Stimulated activated CD4-positive, alpha-beta T cell treated with anti-CD3 and anti-CD28 coated beads, Interleukin-1b, Interleukin-23, amount 100 ng/mL, for 1 hour (primary cell): Measurements from ENCODE around the gene JUNB.
A peak's percentile ranks its signal among the peaks of the same experiment; 100 is the strongest.
"Not testable (repeated sequence)": the region's sequence is repeated elsewhere in the genome, so short reads cannot be mapped to it uniquely, and the experiment has no call there.

ENCODE experiments used
- DNase-seq, 2 donors: peaks; one replicate each; pipeline ENCODE4 v3.0.0-alpha.2; 2020; ENCODE audit warnings: low read depth in 2 of 2

JUNB gene

GRCh38 chr19:12789098-12789903, 2.0 kb upstream of the JUNB start:
- DNase-seq: no peak

DNA sequence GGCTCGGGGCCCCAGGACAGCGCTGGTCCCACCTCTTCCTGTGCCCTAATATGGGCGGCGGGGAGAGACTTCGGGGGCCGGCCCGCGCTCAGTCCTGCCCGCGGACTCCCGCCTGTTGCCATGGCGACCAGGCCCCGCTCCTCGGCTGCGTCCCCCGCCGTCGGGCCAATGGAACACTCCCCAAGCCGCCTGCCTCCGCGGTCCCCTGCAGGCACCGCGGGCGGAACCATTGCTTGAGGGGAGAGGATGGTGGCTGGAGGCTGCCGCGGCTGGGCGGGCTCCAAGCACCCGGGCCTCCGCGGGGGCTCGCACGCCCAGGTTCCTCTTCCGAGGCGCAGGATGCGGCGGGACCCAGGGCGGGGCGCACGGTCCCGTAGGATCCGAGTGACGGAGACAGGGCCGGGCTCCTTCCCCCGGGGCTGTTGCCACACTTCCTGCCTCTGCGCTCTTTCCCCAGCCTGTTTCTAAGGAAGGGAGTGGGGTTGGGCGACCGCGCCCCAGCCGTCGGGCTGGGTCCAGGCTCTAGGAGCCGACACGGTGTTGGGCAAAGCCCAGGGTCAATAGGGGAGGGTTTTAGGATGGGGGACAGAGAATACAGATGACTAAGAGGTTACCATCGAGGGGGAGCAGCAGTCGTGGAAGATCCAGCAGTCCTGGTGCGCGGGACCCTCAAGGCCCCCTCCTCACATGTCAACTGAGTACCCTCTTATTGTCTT, 1.2 kb upstream of the JUNB start:
- DNase-seq: peak; percentile 62 to 86

DNA sequence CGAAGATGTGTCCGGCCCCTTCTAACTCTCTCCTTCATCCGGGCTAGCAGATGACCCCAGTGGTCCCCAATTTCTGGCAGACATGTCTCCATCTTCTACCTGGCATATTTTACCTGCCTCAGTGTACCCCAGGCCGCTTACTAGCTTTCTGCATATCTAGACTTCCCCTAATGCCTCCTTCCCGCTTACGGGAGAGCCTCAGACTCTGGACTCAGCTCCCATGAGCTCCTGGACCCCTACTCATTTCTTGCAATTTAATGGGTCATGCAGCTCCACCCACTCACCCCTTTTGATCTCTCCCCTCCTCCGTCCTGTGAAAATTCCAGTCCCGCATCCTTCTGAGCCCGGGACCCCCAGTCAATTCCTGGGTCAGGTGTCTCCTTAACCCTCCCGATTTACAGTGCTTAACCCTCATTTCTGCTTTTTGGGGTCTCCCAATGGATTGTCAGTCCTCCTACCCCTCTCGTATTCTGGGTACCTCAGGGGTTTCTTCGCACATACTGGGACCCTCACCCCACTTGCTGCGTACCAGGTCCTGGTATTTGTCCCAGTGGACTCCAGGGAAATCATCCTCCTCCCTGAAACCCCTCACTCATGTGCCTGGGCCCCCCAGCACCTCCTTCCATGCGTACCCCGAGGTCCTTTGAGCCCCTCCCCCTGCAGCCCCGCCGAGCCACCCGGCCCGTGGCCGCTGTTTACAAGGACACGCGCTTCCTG, 500 bp upstream of the JUNB start:
- DNase-seq: no peak

DNA sequence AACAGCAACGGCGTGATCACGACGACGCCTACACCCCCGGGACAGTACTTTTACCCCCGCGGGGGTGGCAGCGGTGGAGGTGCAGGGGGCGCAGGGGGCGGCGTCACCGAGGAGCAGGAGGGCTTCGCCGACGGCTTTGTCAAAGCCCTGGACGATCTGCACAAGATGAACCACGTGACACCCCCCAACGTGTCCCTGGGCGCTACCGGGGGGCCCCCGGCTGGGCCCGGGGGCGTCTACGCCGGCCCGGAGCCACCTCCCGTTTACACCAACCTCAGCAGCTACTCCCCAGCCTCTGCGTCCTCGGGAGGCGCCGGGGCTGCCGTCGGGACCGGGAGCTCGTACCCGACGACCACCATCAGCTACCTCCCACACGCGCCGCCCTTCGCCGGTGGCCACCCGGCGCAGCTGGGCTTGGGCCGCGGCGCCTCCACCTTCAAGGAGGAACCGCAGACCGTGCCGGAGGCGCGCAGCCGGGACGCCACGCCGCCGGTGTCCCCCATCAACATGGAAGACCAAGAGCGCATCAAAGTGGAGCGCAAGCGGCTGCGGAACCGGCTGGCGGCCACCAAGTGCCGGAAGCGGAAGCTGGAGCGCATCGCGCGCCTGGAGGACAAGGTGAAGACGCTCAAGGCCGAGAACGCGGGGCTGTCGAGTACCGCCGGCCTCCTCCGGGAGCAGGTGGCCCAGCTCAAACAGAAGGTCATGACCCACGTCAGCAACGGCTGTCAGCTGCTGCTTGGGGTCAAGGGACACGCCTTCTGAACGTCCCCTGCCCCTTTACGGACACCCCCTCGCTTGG, 966 bp downstream of the JUNB start:
- peak in 1 of 2 donors; percentile 44 for DNase-seq

GRCh38 chr19:12792853-12793289, 1.6 kb downstream of the JUNB start:
- DNase-seq: no peak

- peak; percentile 92 for DNase-seq
These were observed 2.3 kb downstream of the JUNB start for GRCh38 chr19:12793290-12794195.

DNA sequence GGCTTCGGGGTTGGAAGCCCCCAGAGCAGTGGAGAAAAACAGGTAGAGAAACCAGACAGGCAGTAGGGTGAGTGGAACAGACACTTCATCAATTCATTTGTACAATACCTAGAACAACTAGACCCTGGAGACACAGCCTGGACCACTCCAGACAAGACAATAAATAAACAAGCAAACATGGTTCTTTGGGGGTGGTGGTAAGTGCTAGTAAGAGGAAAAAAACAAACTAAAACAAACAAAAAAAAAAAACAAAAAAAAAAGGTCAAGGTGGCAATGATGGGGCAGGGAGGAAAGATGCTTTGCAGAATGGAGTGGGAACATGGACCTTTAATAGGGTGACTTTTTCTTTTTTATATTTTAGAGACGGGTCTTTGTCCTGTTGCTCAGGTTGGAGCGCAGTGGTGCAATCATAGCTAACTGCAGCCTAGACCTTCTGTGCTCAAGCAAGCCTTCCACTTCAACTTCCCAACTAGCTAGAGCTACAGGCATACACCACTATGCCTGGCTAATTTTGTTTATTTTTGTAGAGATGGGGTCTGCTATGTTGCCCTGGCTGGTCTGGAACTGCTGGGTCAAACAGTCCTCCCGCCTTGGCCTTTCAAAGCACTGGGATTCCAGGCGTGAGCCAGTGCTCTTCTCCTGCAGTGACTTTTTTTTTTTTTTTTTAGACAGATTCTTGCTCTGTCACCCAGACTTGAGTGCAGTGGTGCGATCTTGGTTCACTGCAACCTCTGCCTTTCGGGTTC, 3.1 kb downstream of the JUNB start:
- DNase-seq: no peak

- no peak for DNase-seq
These were observed 3.7 kb downstream of the JUNB start for GRCh38 chr19:12794971-12795381.

DNA sequence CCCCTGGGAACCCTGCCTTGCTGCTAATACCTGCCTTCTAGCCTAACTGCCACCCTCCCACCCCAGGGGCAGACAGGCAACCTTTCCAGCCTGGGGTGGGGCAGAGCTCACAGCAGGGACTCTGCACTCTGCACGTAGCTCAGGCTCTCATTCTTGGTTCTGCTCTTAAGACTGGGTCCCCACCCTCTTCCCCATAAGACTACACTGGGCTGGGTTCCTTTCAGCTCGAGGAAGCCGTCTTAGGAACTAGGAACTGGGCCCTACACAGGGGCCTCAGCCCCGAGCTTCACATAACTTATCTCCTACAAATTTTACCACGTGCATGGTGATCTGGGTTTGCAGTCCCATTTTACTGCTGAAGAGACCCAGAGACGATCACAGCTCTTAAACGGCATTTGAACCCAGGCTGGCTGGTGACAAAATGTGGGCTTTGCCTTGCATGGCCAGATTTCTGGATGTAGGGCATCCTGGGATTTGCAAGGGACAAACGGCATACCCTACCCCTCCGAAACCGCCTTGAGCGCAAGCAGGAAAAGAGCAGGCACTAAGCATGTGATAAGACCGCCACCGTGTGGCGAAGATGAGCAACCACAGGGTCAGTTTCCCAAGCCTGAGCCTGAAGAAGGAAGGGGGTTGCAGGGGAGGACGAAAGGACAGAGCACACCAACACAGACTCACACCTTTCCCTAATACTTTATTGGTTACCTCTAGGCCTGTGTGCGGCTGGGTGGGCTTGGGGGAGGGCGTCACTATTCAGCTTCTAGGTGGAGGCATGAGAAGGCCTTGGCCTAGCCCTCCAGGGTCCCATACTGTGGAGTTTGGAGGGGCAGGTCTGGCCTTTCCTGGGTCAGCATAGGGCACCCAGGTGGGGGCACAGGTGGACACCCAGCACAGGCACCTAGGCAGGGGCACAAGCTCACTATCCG, 5.1 kb downstream of the JUNB start:
- peak in 1 of 2 donors; percentile 56 for DNase-seq

- no peak for DNase-seq
These were observed 5.9 kb downstream of the JUNB start for GRCh38 chr19:12797141-12797587.

DNA sequence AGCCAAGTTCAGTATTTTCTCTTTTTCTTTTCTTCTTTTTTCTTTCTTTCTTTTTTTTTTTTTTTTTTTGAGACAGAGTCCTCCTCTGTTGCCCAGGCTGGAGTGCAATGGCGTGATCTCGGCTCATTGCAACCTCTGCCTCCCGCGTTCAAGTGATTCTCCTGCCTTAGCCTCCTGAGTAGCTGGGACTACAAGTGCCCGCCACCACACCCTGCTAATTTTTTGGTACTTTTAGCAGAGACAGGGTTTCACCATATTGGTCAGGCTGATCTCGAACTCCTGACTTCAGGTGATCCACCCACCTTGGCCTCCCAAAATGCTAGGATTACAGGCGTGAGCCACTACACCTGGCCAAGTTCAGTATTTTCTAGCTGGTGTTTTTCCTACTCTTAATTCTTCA, 6.3 kb downstream of the JUNB start:
- DNase-seq: not testable (repeated sequence)

DNA sequence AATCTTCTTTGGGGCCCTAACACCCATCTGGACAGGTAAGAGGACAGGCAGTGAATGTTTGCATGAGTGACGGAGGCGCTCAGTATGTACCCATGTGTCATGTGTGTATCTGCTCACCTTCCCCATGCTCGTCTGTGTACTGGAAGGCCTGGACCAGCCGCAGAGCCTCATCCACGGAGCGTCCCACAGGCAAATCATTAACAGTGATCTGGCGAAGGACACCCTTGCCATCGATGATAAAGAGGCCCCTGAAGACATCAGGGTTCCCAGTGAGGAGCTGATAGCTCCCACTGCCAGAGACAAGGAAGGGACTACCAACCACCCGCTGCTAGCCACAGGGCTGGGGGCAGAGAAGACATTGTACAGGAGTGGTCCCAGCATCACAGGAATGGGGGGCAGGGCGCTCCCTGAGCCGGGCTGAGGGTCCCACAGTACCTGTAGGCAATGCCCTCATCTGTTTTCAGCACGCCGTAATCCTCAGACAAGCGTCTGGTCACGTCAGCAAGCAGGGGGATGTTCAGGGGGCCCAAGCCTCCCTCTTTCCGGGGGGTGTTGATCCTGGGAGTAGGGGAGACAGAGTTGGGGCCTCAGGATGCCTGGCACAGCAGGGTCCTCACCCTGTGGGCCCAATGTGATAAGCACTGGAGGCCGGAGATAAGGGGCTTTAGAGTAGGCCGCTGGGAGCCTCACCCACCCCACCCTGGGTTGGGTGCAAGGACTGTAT, 8.6 kb downstream of the JUNB start:
- DNase-seq: no peak

GRCh38 chr19:12800466-12800770, 9.1 kb downstream of the JUNB start:
- DNase-seq: no peak

GRCh38 chr19:12800923-12801465, 9.7 kb downstream of the JUNB start:
- no peak for DNase-seq

- DNase-seq: peak in 1 of 2 donors; percentile 48
These were observed 10.4 kb downstream of the JUNB start, which contains the start of the genes PRDX2 and THSD8 for GRCh38 chr19:12801466-12802266. PRDX2 (minus strand) TSS chr19:12801800; CDS start chr19:12801261, 539 bp downstream. THSD8 (plus strand) TSS chr19:12802069; CDS start chr19:12802072, 3 bp downstream.

DNA sequence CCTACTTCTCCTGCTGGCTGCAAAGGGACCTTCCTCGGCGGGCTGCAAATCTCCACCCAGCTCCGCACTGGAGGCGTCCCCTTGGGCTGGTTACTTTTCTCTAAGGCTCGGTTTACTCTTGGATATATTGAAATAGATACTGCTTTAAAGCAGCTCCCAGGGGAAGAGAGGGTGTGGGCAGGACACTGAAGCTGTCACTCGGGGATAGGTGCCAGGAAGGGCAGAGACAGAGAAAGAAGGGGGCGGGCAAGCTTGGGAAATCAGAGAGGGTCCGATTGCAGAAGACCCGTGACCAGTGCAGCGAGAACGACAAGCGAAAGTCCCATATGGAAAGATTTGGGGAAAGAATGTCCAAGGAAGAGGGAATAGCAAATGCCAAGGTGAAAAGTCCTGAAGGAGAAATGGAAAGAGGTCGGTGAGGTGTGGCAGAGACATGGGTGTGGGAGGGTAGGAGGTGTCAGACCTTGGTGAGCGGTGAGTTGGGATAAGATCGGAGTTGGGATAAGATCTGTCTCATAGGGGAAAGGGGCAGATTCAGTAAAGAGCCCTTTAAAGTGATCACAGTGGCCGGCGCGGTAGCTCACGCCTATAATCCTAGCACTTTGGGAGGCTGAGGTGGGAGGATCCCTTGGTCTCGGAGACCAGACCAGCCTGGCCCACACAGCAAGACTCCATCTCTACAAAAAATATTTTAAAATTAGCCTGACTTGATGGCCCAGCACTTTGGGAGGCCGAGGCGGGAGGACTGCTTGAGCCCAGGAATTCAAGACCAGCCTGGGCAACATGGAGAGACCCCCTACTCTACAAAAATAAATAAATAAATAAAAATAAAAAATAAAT, 11.2 kb downstream of the JUNB start:
- no peak for DNase-seq
